ENCODE data around the gene P2RY6.

P2RY6 gene

DNA sequence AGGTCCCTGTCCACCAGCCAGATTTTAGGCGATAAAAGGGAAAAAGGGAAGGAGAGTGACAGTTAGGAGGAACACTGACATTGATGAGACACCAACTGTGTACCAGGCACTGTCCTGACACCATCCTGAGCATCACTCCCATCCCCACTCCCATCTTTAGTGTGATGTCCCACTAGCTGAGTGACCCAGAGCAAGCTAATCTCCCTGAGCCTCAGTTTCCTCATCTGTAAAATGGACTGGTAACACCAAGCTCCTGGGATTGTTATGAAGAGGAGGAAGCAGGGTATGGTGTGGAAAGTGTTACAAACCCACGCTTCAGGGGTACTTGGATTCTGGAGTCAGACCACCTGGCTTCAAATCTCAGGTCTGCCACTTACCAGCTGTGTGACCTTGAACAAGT lies 8.5 kb upstream of the P2RY6 start:
- H3K9ac ChIP-seq = no peak overlapping the region
- no peak overlapping the region for H3K4me3 ChIP-seq (IDR thresholded peaks at IDR 0.05; ENCODE audit: insufficient read depth, low read depth, low read length)
- no peak overlapping the region for H3K4me2 ChIP-seq

DNA sequence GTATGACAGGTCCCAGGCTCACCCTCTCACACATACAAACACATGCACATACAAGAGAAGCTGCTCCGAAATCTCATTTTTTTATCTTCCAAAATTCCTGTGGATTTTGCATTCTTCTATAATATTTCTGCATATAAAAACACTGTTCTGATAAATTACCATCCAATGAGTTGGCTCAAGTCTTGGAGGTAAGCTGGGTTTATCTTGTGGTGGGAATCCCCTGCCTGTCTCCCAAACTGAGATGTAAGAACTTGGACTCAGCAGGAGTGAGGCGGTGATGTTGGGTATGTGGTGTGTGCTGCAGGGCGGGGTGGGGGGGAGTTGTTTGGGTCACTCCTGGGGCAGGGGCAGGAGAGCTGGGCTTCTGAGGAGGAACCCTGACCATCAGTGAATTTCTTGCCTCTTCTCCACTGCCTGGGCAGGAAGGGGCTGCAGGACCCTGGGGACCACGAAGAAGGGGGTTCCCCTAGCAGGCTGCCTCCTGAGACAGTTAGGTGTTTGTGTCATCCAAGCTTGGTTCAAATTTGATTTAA lies 6.8 kb upstream of the P2RY6 start:
- no peaks in the 10 kb centered on the region for H4K20me1 ChIP-seq (ENCODE audit: insufficient read depth)

More for the DNA sequence above, 8.5 kb upstream of the P2RY6 start:
- Histone ChIP-seq H3K4me1 (ENCODE audit: low read depth, poor library complexity, severe bottlenecking) (peaks cover 4% of the 10 kb centered on the region), H4K20me1 (ENCODE audit: insufficient read depth) (no peaks in the 10 kb centered on the region), H3K36me3 (ENCODE audit: insufficient read depth) (no peaks in the 10 kb centered on the region), H3K79me2 (ENCODE audit: insufficient read depth, low read depth) (no peaks in the 10 kb centered on the region), H3K27ac (no peak overlapping the region), H3K27me3 (ENCODE audit: insufficient read depth, low read depth) (no peaks in the 10 kb centered on the region), H2AFZ (ENCODE audit: low read depth) (no peak overlapping the region)
- no peak for TF ChIP-seq CTCF (conservative IDR thresholded peaks at IDR 0.05; ENCODE audit: low read depth, low read length)

GRCh38 chr11:73265853-73266645 lies 6.1 kb upstream of the P2RY6 start:
- Histone ChIP-seq H4K20me1 (ENCODE audit: insufficient read depth) (no peaks in the 10 kb centered on the region), H3K4me1 (ENCODE audit: low read depth, poor library complexity, severe bottlenecking) (peaks cover 27% of the 10 kb centered on the region), H3K4me2 (no peak overlapping the region), H3K27me3 (ENCODE audit: insufficient read depth, low read depth) (no peaks in the 10 kb centered on the region), H3K27ac (no peak overlapping the region), H3K9ac (no peak overlapping the region), H3K4me3 (IDR thresholded peaks at IDR 0.05; ENCODE audit: insufficient read depth, low read depth, low read length) (no peak overlapping the region), H2AFZ (ENCODE audit: low read depth) (no peak overlapping the region), H3K36me3 (ENCODE audit: insufficient read depth) (no peaks in the 10 kb centered on the region), H3K79me2 (ENCODE audit: insufficient read depth, low read depth) (no peaks in the 10 kb centered on the region)
- TF ChIP-seq CTCF (conservative IDR thresholded peaks at IDR 0.05; ENCODE audit: low read depth, low read length) = no peak

More for the DNA sequence above, 6.8 kb upstream of the P2RY6 start:
- Histone ChIP-seq H3K27ac (no peak overlapping the region), H2AFZ (ENCODE audit: low read depth) (no peak overlapping the region), H3K27me3 (ENCODE audit: insufficient read depth, low read depth) (no peaks in the 10 kb centered on the region), H3K4me1 (ENCODE audit: low read depth, poor library complexity, severe bottlenecking) (peaks cover 20% of the 10 kb centered on the region), H3K36me3 (ENCODE audit: insufficient read depth) (no peaks in the 10 kb centered on the region), H3K79me2 (ENCODE audit: insufficient read depth, low read depth) (no peaks in the 10 kb centered on the region), H3K4me2 (no peak overlapping the region), H3K4me3 (IDR thresholded peaks at IDR 0.05; ENCODE audit: insufficient read depth, low read depth, low read length) (no peak overlapping the region), H3K9ac (no peak overlapping the region)
- TF ChIP-seq CTCF (conservative IDR thresholded peaks at IDR 0.05; ENCODE audit: low read depth, low read length) = no peak

GRCh38 chr11:73266646-73267020 lies 5.5 kb upstream of the P2RY6 start:
- no peak overlapping the region for H2AFZ ChIP-seq (ENCODE audit: low read depth)
- H3K4me2 ChIP-seq = no peak overlapping the region
- H3K4me1 ChIP-seq (ENCODE audit: low read depth, poor library complexity, severe bottlenecking) = peaks cover 33% of the 10 kb centered on the region
- no peaks in the 10 kb centered on the region for H3K36me3 ChIP-seq (ENCODE audit: insufficient read depth)
- no peak overlapping the region for H3K4me3 ChIP-seq (IDR thresholded peaks at IDR 0.05; ENCODE audit: insufficient read depth, low read depth, low read length)
- TF ChIP-seq CTCF (conservative IDR thresholded peaks at IDR 0.05; ENCODE audit: low read depth, low read length) = no peak
- H3K27me3 ChIP-seq (ENCODE audit: insufficient read depth, low read depth) = no peaks in the 10 kb centered on the region
- H3K9ac ChIP-seq = no peak overlapping the region
- no peak overlapping the region for H3K27ac ChIP-seq
- no peaks in the 10 kb centered on the region for H4K20me1 ChIP-seq (ENCODE audit: insufficient read depth)
- H3K79me2 ChIP-seq (ENCODE audit: insufficient read depth, low read depth) = no peaks in the 10 kb centered on the region
